MM.1S (cell line): Measurements from ENCODE around the gene TAB2.
"Not testable (repeated sequence)": the region's sequence is repeated elsewhere in the genome, so short reads cannot be mapped to it uniquely, and the experiment has no call there.

Experiments used
- DNase-seq: peaks from one replicate; pipeline ENCODE4 v3.0.0-alpha.2; 2015
- H2AFZ ChIP-seq: fragments of 300-600 bp; sonication (generic); 2 replicates; pipeline ENCODE4 v1.6.0; 2016; ENCODE audit warnings: antibody characterized with exemption, low read length
- H3F3A ChIP-seq: fragments of 300-600 bp; sonication (generic); 2 replicates; pipeline ENCODE4 v1.6.1; 2016; ENCODE audit warnings: mild to moderate bottlenecking, antibody characterized with exemption, low read length, moderate library complexity, mixed read lengths; ENCODE audit not compliant: insufficient read depth
- H3K27ac ChIP-seq: fragments of 300-600 bp; sonication (generic); 2 replicates; pipeline ENCODE4 v1.5.1; 2016; ENCODE audit warnings: mild to moderate bottlenecking, low read length
- H3K27me3 ChIP-seq: fragments of 300-600 bp; sonication (generic); replicated peaks from 2 replicates; pipeline ENCODE4 v1.6.0; 2016; ENCODE audit warnings: low read length; ENCODE audit not compliant: insufficient read depth
- H3K36me3 ChIP-seq: fragments of 300-600 bp; sonication (generic); replicated peaks from 2 replicates; pipeline ENCODE4 v1.6.1; 2016; ENCODE audit warnings: mild to moderate bottlenecking, low read length, mixed read lengths; ENCODE audit not compliant: insufficient read depth
- H3K4me1 ChIP-seq: fragments of 300-600 bp; sonication (generic); 2 replicates; pipeline ENCODE4 v1.6.1; 2016; ENCODE audit warnings: low read length, mixed read lengths
- H3K4me2 ChIP-seq: fragments of 300-600 bp; sonication (generic); 2 replicates; pipeline ENCODE4 v1.6.0; 2016; ENCODE audit warnings: low read depth, low read length
- H3K4me3 ChIP-seq: fragments of 300-600 bp; sonication (generic); 2 replicates; pipeline ENCODE4 v1.5.1; 2016; ENCODE audit warnings: low read length, mixed read lengths
- H3K79me2 ChIP-seq: fragments of 300-600 bp; sonication (generic); 2 replicates; pipeline ENCODE4 v1.6.1; 2016; ENCODE audit warnings: mixed run types, low read length, mixed read lengths
- H3K9ac ChIP-seq: fragments of 300-600 bp; sonication (generic); 2 replicates; pipeline ENCODE4 v1.6.1; 2016; ENCODE audit warnings: low read length, mixed read lengths
- H3K9me2 ChIP-seq: fragments of 300-600 bp; sonication (generic); replicated peaks from 2 replicates; pipeline ENCODE4 v1.6.1; 2016; ENCODE audit warnings: mild to moderate bottlenecking, low read length, mixed read lengths; ENCODE audit not compliant: insufficient read depth
- H3K9me3 ChIP-seq: fragments of 300-600 bp; sonication (generic); replicated peaks from 2 replicates; pipeline ENCODE4 v1.6.1; 2016; ENCODE audit warnings: mild to moderate bottlenecking, low read length, mixed read lengths; ENCODE audit not compliant: insufficient read depth
- H4K20me1 ChIP-seq: fragments of 300-600 bp; sonication (generic); 2 replicates; pipeline ENCODE4 v1.6.1; 2016; ENCODE audit warnings: mild to moderate bottlenecking, low read length, moderate library complexity, mixed read lengths; ENCODE audit not compliant: insufficient read depth
- CTCF ChIP-seq: fragments of 300-600 bp; sonication (generic); IDR thresholded peaks from 2 replicates; pipeline ENCODE4 v1.5.1; 2016; ENCODE audit warnings: antibody characterized with exemption, low read length, mixed read lengths
- EZH2 ChIP-seq: fragments of 300-600 bp; sonication (generic); optimal IDR thresholded peaks from 2 replicates; pipeline ENCODE3; 2017; ENCODE audit warnings: low read depth, mild to moderate bottlenecking, antibody characterized with exemption, low read length, mixed read lengths
- EZH2phosphoT487 ChIP-seq: fragments of 300-600 bp; sonication (generic); IDR thresholded peaks from 2 replicates; pipeline ENCODE4 v1.6.1; 2018; ENCODE audit warnings: antibody characterized with exemption, low read length

TAB2 gene

GRCh38 chr6:149440735-149441671, 123.5 kb downstream of the TAB2 start:
- H3K27ac ChIP-seq, result no peak overlapping the region
- no peak for DNase-seq
- TF ChIP-seq CTCF (no peak), EZH2 (no peak), EZH2phosphoT487 (no peak)

GRCh38 chr6:149441740-149442139, 124.2 kb downstream of the TAB2 start:
- Histone ChIP-seq H3K9ac (no peak overlapping the region), H3F3A (no peaks in the 10 kb centered on the region), H3K4me1 (no peaks in the 10 kb centered on the region), H3K9me3 (no peaks in the 10 kb centered on the region), H3K79me2 (no peaks in the 10 kb centered on the region), H3K4me3 (no peak overlapping the region), H3K4me2 (no peak overlapping the region), H3K27me3 (no peaks in the 10 kb centered on the region), H2AFZ (no peak overlapping the region), H4K20me1 (no peaks in the 10 kb centered on the region), H3K9me2 (no peaks in the 10 kb centered on the region), H3K36me3 (no peaks in the 10 kb centered on the region), H3K27ac (no peak overlapping the region)
- DNase-seq, result no peak
- TF ChIP-seq CTCF, result no peak
- TF ChIP-seq EZH2, result no peak
- no peak for TF ChIP-seq EZH2phosphoT487

More at GRCh38 chr6:149440735-149441671, 123.5 kb downstream of the TAB2 start:
- Histone ChIP-seq H3K9ac (no peak overlapping the region), H2AFZ (no peak overlapping the region), H3K4me2 (no peak overlapping the region), H3F3A (no peaks in the 10 kb centered on the region), H3K9me3 (no peaks in the 10 kb centered on the region), H3K4me1 (no peaks in the 10 kb centered on the region), H4K20me1 (no peaks in the 10 kb centered on the region), H3K4me3 (no peak overlapping the region), H3K27me3 (no peaks in the 10 kb centered on the region), H3K36me3 (no peaks in the 10 kb centered on the region), H3K9me2 (no peaks in the 10 kb centered on the region), H3K79me2 (no peaks in the 10 kb centered on the region)

- H3K9ac ChIP-seq, result no peak overlapping the region
- H4K20me1 ChIP-seq, result no peaks in the 10 kb centered on the region
- no peaks in the 10 kb centered on the region for H3K4me1 ChIP-seq
- H3K79me2 ChIP-seq, result no peaks in the 10 kb centered on the region
- H3K9me3 ChIP-seq, result no peaks in the 10 kb centered on the region
- no peaks in the 10 kb centered on the region for H3K27me3 ChIP-seq
- no peak overlapping the region for H3K4me3 ChIP-seq
- no peaks in the 10 kb centered on the region for H3K36me3 ChIP-seq
- no peak overlapping the region for H3K27ac ChIP-seq
- TF ChIP-seq EZH2 (no peak), EZH2phosphoT487 (no peak), CTCF (no peak)
- no peaks in the 10 kb centered on the region for H3F3A ChIP-seq
- no peaks in the 10 kb centered on the region for H3K9me2 ChIP-seq
- H2AFZ ChIP-seq, result no peak overlapping the region
- DNase-seq, result no peak
- H3K4me2 ChIP-seq, result no peak overlapping the region
Measured at GRCh38 chr6:149443411-149444181, 126.1 kb downstream of the TAB2 start.

- H3K9ac ChIP-seq, H3K4me3 ChIP-seq, H2AFZ ChIP-seq, H4K20me1 ChIP-seq, H3K36me3 ChIP-seq, H3K9me2 ChIP-seq, H3K79me2 ChIP-seq, H3K9me3 ChIP-seq, H3K4me1 ChIP-seq, H3F3A ChIP-seq, H3K27ac ChIP-seq, H3K27me3 ChIP-seq, H3K4me2 ChIP-seq, DNase-seq: not testable (repeated sequence)
Measured at GRCh38 chr6:149444360-149445094, 127.0 kb downstream of the TAB2 start.
